Posterior vena cava (tissue), 2 donors: ENCODE results near the gene RAB20. TPM values are rescaled to one million over a fixed set of nuclear protein-coding genes. Genes with fewer than 3 reads are reported as not detected.

Experiments
- DNase-seq: peaks from one replicate; pipeline ENCODE4 v3.0.0-alpha.2; 2020; ENCODE audit warnings: low spot score
- intact Hi-C, 2 donors: fragments of 100-400 bp; cut with DNase I; formaldehyde crosslinking; loops; one replicate each; pipeline versions ENCODE4 v1.14.1 to v1.14.2; 2022 to 2023
- total RNA-seq, 2 donors: library from RNA; stranded (reverse); fragmentation: NEBNext Ultra II Directional; extraction: Animal tissue kit (Norgen Biotek cat#: 25700); gene quantifications; one replicate each; pipeline ENCODE4 v1.2.1, GENCODE V29; 2021
- donor health status: DM: yes; HTN: yes; CAD: no.
- donor health status: DM: yes; HTN: yes; CAD: no.

RAB20 gene
- total RNA-seq, 2 donors from 2014 or later: 8.5 to 11.9 TPM

- intact Hi-C loops: no loop called here
- DNase-seq: peak; percentile 95
Observed at GRCh38 chr13:110520431-110521295, 40.9 kb downstream of the RAB20 start.

GRCh38 chr13:110519506-110519905 lies 42.0 kb downstream of the RAB20 start:
- no peak for DNase-seq
- intact Hi-C loops: no loop called here

GRCh38 chr13:110519046-110519445 lies 42.5 kb downstream of the RAB20 start:
- intact Hi-C loops: no loop called here
- DNase-seq: no peak

- intact Hi-C loops: no loop called here
- DNase-seq: no peak
Observed at GRCh38 chr13:110518571-110518970, 43.0 kb downstream of the RAB20 start.

DNA sequence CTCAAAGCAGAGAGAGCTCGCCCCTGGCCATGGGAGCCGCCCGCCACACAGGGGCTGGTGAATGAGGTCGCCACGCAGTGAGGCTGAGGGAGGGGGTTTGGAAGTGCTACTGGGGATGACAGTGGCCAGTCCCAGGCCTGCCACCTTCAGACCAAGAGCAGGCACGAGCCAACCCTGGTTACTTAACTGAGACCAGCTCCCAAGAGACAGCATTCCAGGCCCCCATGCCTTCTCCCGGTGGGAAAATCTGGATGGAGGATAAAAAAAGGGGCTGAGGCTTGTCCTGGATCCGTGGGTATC lies 43.3 kb downstream of the RAB20 start:
- DNase-seq: no peak
- intact Hi-C loops: no loop called here

DNA sequence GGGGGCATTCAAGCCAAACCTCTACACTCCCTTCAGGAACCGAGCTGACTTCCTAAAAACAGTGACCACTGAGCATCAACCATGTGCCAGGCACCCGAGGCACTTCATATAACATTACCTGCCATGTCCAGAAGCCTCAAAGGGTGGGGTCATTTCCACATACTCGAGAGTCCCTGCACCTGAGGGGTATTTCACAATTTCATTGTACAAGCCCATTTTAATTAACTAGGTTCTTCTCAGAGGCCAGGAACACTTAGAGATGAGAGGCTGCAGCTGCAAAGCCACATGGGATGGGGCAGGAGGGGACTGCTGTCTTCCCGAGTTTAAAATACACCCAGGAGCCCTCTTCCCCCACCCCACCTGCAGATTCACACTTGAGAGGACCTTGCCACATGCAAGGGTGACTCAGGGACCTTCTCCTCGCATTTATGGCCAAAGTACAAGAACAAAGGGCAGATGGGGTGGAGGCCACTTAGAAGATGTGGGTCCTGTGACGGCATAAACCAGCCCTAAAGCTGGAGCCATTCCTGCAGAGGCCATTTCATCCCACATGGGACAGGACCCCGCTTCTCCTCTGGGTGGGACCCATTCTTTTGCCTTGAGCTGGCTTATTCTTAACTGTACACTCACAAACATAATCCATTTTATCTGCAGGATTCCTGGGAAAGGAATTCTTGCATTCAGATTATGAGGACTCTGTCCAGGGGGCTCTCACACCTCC lies 43.9 kb downstream of the RAB20 start:
- DNase-seq: no peak
- intact Hi-C loops: no loop called here

DNA sequence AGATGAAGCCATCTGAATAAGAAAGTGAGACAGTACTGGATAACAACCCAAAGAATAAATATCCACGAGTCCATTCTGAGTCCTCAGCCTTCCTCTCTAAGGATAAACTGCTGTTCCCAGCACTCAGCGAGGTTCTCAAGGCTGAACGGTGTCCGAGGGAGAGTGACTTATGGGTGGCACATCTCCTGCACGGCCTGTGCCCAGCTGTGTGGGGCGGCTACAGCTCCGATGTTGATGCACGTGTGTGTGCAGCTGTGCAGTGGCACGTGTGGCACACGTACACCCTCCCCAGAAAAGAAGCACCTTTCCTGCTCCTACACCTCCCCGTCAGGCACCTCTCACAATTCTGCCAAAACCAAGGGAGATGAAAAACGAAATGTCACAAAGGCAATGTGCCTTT lies 45.0 kb downstream of the RAB20 start:
- DNase-seq: no peak
- intact Hi-C loops: no loop called here

DNA sequence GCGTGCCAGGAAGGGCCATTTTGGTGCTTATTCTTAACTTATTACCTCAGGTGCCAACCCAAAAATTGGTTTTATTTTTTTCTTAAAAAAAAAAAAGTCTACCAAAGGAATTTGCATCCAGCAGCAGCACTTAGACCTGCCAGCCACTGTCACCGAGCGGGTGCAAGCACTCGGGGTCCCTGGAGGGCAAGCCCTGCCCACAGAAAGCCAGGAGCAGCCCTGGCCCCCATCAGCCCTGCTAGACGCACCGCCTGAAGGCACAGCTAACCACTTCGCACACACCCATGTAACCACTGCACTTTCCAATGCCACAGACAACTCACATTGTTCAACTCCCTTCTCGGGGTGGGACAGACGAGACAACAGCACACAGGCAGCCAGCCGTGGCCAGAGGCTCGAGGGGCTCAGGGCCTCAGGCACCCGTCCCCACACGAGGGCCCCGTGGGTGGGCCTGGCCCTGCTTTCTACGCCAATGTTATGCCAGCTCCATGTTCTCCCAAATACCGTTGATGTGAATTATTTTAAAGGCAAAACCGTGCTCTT lies 49.3 kb downstream of the RAB20 start:
- intact Hi-C loops: no loop called here
- no peak for DNase-seq

DNA sequence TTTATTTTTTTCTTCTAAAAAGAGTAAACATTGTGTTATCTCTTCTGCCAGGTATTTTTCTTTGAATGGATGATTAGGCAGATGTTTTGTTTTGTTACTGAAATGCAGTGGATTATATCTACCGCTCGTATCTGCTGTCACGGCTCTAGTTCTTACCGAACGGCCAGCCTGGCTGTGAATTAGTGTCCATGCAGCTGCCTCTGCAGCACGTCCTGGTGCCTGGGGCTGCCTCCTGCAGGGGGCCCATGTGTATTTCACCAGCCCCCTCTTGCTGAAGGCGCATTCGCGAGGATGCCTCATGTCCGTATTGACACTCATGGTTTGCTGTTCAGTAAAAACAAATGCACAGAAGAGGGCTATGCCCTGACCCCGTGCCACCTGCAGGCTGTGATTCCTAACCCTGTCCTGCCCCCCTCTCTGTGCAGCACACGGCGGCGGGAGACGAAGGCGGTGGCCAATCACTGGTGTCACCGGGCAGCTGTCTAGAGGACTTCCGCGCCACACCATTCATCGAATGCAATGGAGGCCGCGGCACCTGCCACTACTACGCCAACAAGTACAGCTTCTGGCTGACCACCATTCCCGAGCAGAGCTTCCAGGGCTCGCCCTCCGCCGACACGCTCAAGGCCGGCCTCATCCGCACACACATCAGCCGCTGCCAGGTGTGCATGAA lies 49.9 kb downstream of the RAB20 start:
- intact Hi-C loops: no loop called here
- no peak for DNase-seq

DNA sequence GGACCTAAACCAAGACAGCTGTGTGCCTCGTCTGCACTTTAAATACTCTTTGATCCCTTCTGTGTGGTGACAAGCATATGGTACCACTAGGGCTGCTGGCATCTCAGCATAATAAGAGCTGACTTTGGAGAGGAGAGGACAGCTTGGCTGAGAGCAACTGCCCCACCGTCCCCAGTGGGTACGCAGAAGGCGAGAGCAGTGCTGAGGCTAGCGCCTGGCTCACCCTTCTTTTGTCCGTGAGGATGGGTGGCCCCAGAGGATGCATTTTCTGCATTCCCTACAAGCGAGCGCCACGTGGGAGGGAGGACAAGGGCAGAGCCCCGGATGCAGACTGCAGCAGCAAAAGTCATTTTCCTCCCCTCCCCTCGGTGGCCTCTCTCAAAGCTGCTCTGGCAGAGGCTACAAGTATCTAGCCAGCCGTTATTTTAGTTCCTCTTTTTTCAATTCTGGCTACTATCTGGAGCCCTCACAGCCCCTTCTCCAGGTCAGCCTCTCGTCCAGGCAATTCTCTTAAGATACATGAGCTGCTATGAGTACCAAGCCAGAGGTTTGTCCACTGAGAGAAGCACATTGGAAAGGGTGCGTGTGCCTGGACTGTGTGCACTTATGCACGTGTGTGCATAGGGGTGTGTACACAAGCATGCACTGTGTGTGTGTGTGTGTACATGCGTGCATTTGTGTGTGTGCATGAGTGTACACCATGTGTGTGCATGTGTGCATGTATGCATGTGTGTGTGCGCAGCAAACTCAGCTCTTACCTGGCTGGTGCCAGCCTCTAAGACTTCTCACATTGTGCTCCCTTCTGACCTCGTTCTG lies 51.3 kb downstream of the RAB20 start:
- intact Hi-C loops: loop anchor here in 1 of 2 donors (5.0 kb wide), 1 partner anchor 52 kb away; the partner anchor contains the start of gene RAB20
- no peak for DNase-seq

- DNase-seq: no peak
- intact Hi-C loops: loop anchor here in 1 of 2 donors (5.0 kb wide), 1 partner anchor 53 kb away; the partner anchor contains the start of gene RAB20
Observed at GRCh38 chr13:110509478-110509926, 52.0 kb downstream of the RAB20 start.

GRCh38 chr13:110507678-110508381 lies 53.7 kb downstream of the RAB20 start:
- intact Hi-C loops: loop anchor here in 1 of 2 donors (5.0 kb wide), 1 partner anchor 54 kb away; the partner anchor contains the start of gene RAB20
- DNase-seq: no peak

GRCh38 chr13:110506859-110507566 lies 54.5 kb downstream of the RAB20 start:
- intact Hi-C loops: loop anchor here in 1 of 2 donors (5.0 kb wide), 1 partner anchor 55 kb away; the partner anchor contains the start of gene RAB20
- no peak for DNase-seq

DNA sequence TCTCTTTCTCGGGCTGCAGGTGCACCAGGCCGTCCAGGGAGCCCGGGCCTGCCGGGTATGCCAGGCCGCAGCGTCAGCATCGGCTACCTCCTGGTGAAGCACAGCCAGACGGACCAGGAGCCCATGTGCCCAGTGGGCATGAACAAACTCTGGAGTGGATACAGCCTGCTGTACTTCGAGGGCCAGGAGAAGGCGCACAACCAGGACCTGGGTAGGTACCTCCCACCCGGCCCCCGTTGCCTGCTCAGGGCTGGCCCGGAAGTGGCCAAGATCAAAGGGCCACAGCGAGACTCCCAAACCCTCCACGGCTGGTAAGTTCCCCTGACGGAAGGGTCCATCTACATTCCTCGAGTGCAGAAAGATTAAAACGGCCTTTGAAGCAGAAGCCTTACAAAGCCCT lies 55.1 kb downstream of the RAB20 start:
- no peak for DNase-seq
- intact Hi-C loops: loop anchor here in 1 of 2 donors (5.0 kb wide), 1 partner anchor 56 kb away; the partner anchor contains the start of gene RAB20

GRCh38 chr13:110505594-110505993 lies 55.9 kb downstream of the RAB20 start:
- intact Hi-C loops: loop anchor here in 1 of 2 donors (5.0 kb wide), 1 partner anchor 57 kb away; the partner anchor contains the start of gene RAB20
- no peak for DNase-seq

DNA sequence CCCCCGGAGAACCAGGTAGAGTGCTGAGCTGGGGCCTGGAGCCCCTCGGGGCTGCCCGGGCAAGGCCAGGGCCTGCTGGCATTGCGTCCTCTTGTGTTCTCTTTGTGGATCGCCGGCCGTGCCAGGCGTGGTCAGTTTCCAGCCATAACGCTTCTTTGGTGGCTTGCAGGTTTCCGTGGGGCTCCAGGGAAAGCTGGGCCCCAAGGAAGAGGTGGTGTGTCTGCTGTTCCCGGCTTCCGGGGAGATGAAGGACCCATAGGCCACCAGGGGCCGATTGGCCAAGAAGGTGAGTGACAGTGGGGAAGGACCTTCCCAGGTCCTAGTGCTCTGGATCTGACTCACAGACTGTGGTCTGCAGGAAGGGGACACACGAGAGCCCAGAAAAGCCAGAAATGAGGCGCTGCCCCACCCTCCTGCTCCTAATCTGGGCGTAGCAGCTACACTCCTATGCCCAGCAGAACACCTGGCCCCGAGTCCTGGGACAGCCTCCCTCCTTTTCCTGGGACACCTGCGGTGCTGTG lies 57.5 kb downstream of the RAB20 start:
- no peak for DNase-seq
- intact Hi-C loops: no loop called here
